NCI-H1436 treated with DMSO at 0.1 percent for 48 hours (cell line): ENCODE results near the gene LAMA3.

Experiments
- DNase-seq: peaks from one replicate; lab custom pipeline; 2025; lab: John Stamatoyannopoulos, UW

The LAMA3 gene

GRCh38 chr18:23824669-23825068 lies 135.4 kb downstream of the LAMA3 start:
- DNase-seq, result no peak

DNA sequence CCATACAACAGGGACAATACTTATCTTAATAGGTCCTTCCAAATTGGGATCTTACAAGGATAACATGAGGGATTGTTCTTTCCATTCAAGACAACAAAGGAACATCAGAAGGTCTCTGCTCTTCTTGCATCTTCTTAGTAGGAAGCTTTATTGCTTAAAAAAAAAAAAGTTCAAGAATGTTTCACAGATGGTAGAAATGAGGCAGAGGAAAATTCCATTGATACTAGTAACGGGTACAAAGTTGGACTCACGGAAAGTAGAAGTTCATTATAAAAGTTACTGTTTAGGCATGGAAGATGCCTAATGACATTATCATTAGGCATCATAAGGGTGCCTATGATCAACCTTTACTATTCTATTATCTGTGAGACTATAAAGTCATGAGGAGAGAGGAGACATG lies 136.2 kb downstream of the LAMA3 start:
- no peak for DNase-seq

- no peak for DNase-seq
Measured at GRCh38 chr18:23825978-23826405, 136.7 kb downstream of the LAMA3 start.

- DNase-seq, result no peak
Measured at GRCh38 chr18:23826850-23827620, 137.8 kb downstream of the LAMA3 start.

DNA sequence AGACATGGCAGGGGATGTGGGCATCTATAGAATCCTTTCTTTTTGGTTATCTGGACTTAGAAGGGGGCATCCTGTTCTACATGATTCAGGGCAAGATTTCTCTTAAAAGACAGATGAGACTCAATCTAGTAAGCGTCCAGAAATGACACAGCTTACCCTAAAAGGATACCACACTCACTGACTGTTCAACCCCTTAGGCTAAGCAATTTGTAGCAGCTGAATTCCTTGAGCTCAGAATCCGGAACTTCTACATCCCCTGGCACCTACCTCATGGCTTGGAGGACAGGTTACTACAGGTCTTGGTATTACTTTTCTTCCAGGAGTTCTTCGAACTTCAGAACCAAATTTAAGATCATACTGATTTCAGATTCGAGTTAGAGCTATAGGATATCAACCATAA lies 138.4 kb downstream of the LAMA3 start:
- no peak for DNase-seq

GRCh38 chr18:23828426-23828825 lies 139.2 kb downstream of the LAMA3 start:
- DNase-seq, result no peak

DNA sequence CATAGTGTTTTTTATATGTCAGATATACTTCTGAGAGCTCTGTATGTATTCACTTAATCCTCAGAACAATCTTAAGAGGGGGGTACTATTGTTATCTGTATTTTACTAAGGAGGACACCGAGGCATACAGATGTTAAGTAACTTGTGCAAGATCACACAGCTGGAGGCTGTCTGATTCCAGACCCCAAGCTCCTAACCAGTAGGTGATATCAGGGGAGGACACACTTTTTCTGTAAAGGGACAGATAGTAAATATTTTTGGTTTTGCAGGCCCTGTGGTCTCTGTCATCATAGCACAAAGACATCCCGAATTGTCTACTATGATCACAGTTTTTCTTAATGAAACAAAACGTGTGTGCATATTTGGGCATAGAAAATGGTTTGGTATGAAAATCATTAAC lies 143.7 kb downstream of the LAMA3 start:
- no peak for DNase-seq

DNA sequence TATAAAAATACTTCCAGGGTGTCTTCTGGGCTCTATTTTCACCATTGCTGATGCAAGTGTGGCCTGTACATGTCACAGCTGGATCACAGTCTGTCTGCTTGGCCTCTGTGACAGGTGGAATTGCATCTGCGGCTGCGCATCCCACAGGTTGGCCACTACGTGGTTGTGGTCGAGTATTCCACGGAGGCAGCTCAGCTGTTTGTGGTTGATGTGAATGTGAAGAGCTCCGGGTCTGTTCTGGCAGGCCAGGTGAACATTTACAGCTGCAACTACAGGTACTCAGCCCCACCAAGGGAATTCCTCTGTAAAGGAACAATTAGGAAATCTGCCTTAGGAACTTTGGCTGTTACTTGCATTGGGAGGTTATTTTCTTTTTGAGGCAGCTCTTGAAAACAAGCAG lies 144.5 kb downstream of the LAMA3 start:
- no peak for DNase-seq

DNA sequence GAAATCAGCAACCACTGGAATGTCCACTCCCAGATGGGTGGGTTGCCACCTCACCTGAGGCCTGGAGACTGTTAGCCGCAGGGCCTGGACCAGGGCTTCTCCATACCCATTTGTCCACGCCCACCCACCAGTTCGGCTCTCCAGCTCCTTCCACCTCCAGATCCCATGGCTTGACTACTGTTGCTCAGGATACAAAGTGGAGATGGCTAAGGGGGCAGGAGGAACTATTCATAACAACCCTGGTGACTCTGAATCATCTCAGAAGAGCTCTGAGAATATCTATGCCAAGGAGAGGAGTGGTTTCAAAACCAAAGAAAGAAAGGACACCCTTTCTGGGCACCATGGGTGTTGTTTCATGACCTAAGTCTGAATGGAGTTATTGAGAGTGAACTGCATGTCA lies 145.8 kb downstream of the LAMA3 start:
- no peak for DNase-seq

DNA sequence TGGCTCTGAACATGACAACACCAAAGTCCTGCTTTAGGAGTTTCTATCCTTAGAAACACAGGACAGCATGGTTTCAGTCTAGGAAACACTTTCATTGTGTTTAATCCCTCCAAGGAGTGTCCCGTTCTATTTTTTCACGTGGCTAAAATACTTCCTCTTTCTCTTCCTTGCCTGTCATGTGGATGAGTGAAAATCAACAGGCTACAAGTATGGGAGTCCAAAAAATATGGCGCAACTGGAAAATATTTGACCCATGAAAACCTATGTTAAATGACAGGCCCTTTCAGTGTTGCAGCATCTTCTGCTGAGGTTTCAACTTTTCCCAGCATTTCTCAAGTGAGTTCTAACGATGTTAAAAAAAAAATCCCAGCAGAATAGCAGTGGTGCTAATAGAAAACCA lies 146.3 kb downstream of the LAMA3 start:
- no peak for DNase-seq

DNA sequence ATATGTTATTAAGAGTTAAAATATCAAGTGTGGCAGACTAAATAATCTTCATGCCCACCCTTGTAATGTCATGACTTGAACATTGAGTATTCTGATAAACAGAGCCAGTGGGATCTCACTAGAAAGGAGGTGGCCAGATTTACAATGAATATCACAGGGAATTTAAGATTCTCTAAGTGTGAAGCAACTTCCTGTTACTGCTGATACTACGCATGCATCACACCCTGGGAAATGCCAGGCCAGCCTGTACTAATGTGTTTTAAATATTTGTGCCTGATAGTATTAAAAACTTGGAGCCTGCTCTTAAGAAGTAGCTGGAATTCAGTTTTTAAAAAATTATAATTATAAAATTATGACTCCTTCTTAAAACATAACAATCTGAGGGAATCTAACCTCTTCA lies 148.3 kb downstream of the LAMA3 start:
- no peak for DNase-seq

GRCh38 chr18:23838233-23838632 lies 149.0 kb downstream of the LAMA3 start:
- no peak for DNase-seq

DNA sequence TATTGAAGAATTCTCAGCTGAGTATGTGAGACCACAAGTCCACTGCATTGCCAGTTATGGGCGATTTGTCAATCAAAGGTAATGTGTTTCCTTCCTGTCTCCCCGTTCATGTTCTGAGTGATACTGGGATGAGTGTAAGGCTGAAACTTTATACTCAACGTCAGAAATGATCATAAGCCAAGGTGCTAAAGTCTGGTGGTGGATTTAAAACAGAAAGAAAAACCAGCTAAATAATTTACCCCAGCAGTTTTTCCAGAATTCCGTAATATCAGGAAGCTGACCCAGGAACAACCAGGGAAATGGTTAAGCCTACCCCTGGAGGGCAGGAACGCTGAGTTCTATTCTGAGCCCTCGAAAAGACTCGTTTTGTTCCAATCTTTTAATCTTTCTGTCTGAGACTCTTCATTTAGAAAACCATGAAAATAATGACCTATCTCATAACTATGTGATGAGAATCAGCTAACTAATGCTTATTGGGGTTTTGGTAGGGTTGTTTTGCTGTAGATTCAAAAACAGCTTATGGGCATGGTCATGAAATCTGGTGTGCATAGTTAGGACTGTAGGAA lies 149.6 kb downstream of the LAMA3 start:
- DNase-seq, result no peak

DNA sequence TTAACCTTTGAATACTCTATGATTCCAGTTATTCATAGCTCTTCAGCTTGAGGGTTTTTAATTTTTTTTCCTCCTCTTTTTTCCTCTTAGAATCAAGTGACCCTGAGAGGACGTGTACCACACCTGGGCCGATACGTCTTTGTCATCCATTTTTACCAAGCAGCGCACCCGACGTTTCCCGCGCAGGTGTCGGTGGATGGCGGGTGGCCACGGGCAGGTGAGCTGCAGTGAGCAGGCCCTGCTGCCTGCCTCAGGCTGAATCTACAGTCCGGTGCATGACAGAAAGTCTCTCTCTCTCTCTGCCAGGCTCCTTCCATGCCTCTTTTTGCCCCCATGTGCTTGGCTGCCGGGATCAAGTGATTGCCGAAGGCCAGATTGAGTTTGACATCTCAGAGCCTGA lies 153.1 kb downstream of the LAMA3 start:
- DNase-seq, result no peak

- no peak for DNase-seq
Measured at GRCh38 chr18:23844991-23845680, 155.9 kb downstream of the LAMA3 start.

DNA sequence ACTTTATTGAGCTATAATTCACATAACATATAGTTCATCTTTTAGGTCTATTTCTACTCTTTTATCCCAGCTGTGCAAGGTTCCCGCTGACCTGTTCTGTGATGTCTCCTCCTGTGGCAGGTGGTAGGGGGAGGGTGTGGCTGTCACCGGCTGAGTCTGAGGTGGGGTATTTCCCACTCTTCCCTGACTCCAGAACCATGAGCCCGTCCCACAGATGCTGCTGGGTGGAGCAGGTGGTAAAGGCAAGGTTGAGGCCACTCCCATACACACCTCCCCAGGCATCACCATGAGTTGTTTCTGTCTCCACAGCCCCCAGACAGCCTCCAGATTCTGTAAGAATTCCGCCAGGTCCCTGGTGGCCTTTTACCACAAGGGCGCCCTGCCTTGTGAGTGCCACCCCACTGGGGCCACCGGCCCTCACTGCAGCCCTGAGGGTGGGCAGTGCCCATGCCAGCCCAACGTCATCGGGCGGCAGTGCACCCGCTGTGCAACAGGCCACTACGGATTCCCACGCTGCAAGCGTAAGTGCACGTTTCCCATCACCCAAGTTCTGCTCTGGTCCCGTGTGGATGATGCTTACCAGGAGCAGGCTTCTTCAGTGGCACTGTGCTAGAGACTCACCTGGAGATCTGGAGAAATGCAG lies 156.9 kb downstream of the LAMA3 start:
- no peak for DNase-seq

DNA sequence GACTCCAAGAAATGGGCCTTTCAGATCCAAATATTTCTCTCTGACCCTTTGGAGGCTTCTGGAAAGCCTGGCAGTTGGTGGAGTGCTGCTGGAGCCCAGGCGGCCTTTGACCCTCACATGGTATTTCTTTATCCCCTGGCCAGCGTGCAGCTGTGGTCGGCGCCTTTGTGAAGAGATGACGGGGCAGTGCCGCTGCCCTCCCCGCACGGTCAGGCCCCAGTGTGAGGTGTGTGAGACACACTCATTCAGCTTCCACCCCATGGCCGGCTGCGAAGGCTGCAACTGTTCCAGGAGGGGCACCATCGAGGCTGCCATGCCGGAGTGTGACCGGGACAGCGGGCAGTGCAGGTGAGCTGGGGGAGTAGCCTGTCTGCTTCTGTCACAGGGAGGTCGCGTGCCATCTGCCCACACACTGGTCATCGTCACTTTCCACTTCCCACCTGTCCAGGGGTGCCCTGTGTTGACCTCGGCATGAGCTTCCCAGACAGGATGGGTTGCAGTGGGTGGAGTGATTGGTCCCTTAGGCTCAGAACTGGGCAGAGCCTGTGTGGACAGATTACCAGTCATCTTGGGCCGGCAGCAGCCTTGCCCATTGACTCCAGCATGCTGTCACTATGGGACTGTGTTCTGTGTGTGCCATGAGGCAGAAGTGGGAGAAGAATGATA lies 158.2 kb downstream of the LAMA3 start:
- no peak for DNase-seq

- no peak for DNase-seq
Measured at GRCh38 chr18:23849141-23849540, 159.9 kb downstream of the LAMA3 start.

DNA sequence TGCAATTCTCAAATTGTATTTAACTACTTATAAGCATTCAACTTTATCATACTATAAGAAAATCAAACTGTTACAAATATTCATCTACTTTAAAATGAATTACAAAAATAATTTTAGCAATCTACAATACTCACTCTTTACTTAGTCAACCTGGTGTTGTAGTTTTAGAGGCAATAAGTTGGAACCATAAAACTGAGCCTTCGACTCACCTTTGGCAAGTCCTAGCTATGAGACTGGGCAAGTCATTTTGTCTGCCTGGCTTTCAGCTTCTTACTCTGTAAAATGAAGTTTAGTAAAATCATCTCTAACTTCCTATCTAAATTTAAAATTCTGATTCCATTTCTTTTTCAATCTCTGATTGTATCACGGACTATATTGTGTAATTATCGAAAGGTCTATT lies 161.0 kb downstream of the LAMA3 start:
- DNase-seq, result no peak

GRCh38 chr18:23851470-23852002 lies 162.3 kb downstream of the LAMA3 start:
- no peak for DNase-seq

GRCh38 chr18:23852236-23853045 lies 163.2 kb downstream of the LAMA3 start:
- no peak for DNase-seq
